Measurements from ENCODE around the gene LRRC1.

Gene LRRC1

GRCh38 chr6:53862662-53863462 is 68.1 kb downstream of the LRRC1 start:
- no peak overlapping the region for H3K4me3 ChIP-seq (ENCODE audit: low read depth, low read length)
- DNase-seq (ENCODE audit: low read depth): peak; percentile 73

GRCh38 chr6:53864781-53865180 is 70.0 kb downstream of the LRRC1 start:
- DNase-seq (ENCODE audit: low read depth): no peak
- H3K4me3 ChIP-seq (ENCODE audit: low read depth, low read length): no peak overlapping the region

- no peak overlapping the region for H3K4me3 ChIP-seq (ENCODE audit: low read depth, low read length)
- no peak for DNase-seq (ENCODE audit: low read depth)
These were observed 71.4 kb downstream of the LRRC1 start for GRCh38 chr6:53866226-53866625.

GRCh38 chr6:53868626-53869025 is 73.8 kb downstream of the LRRC1 start:
- no peak for DNase-seq (ENCODE audit: low read depth)

GRCh38 chr6:53869964-53870363 is 75.2 kb downstream of the LRRC1 start:
- DNase-seq (ENCODE audit: low read depth): no peak

More at GRCh38 chr6:53868626-53869025, 73.8 kb downstream of the LRRC1 start:
- no peak overlapping the region for H3K4me3 ChIP-seq (ENCODE audit: low read depth, low read length)

GRCh38 chr6:53873922-53874321 is 79.1 kb downstream of the LRRC1 start:
- H3K4me3 ChIP-seq (ENCODE audit: low read depth, low read length): no peak overlapping the region
- DNase-seq (ENCODE audit: low read depth): no peak

More at GRCh38 chr6:53869964-53870363, 75.2 kb downstream of the LRRC1 start:
- H3K4me3 ChIP-seq (ENCODE audit: low read depth, low read length): no peak overlapping the region

- H3K4me3 ChIP-seq (ENCODE audit: low read depth, low read length): no peak overlapping the region
These were observed 80.2 kb downstream of the LRRC1 start for GRCh38 chr6:53874964-53875363.

GRCh38 chr6:53877151-53877550 is 82.3 kb downstream of the LRRC1 start:
- DNase-seq (ENCODE audit: low read depth): no peak
- no peak overlapping the region for H3K4me3 ChIP-seq (ENCODE audit: low read depth, low read length)

More at GRCh38 chr6:53874964-53875363, 80.2 kb downstream of the LRRC1 start:
- no peak for DNase-seq (ENCODE audit: low read depth)

GRCh38 chr6:53878808-53879207 is 84.0 kb downstream of the LRRC1 start:
- no peak for DNase-seq (ENCODE audit: low read depth)

GRCh38 chr6:53879608-53880007 is 84.8 kb downstream of the LRRC1 start:
- DNase-seq (ENCODE audit: low read depth): no peak
- no peak overlapping the region for H3K4me3 ChIP-seq (ENCODE audit: low read depth, low read length)

More at GRCh38 chr6:53878808-53879207, 84.0 kb downstream of the LRRC1 start:
- no peak overlapping the region for H3K4me3 ChIP-seq (ENCODE audit: low read depth, low read length)

GRCh38 chr6:53887316-53887715 is 92.5 kb downstream of the LRRC1 start:
- H3K4me3 ChIP-seq (ENCODE audit: low read depth, low read length): no peak overlapping the region

GRCh38 chr6:53888931-53889330 is 94.1 kb downstream of the LRRC1 start:
- no peak for DNase-seq (ENCODE audit: low read depth)
- no peak overlapping the region for H3K4me3 ChIP-seq (ENCODE audit: low read depth, low read length)

More at GRCh38 chr6:53887316-53887715, 92.5 kb downstream of the LRRC1 start:
- no peak for DNase-seq (ENCODE audit: low read depth)

- H3K4me3 ChIP-seq (ENCODE audit: low read depth, low read length): no peak overlapping the region
- DNase-seq (ENCODE audit: low read depth): no peak
These were observed 94.6 kb downstream of the LRRC1 start for GRCh38 chr6:53889365-53889764.

GRCh38 chr6:53892707-53893106 is 97.9 kb downstream of the LRRC1 start:
- H3K4me3 ChIP-seq (ENCODE audit: low read depth, low read length): no peak overlapping the region
- no peak for DNase-seq (ENCODE audit: low read depth)

GRCh38 chr6:53894091-53894490 is 99.3 kb downstream of the LRRC1 start:
- no peak overlapping the region for H3K4me3 ChIP-seq (ENCODE audit: low read depth, low read length)
- DNase-seq (ENCODE audit: low read depth): no peak

- DNase-seq (ENCODE audit: low read depth): no peak
- no peak overlapping the region for H3K4me3 ChIP-seq (ENCODE audit: low read depth, low read length)
These were observed 101.4 kb downstream of the LRRC1 start for GRCh38 chr6:53896196-53896595.

- no peak overlapping the region for H3K4me3 ChIP-seq (ENCODE audit: low read depth, low read length)
- DNase-seq (ENCODE audit: low read depth): no peak
These were observed 103.4 kb downstream of the LRRC1 start for GRCh38 chr6:53898026-53898795.

- no peak overlapping the region for H3K4me3 ChIP-seq (ENCODE audit: low read depth, low read length)
- no peak for DNase-seq (ENCODE audit: low read depth)
These were observed 104.7 kb downstream of the LRRC1 start for GRCh38 chr6:53899512-53899911.

GRCh38 chr6:53903357-53903756 is 108.6 kb downstream of the LRRC1 start:
- DNase-seq (ENCODE audit: low read depth): no peak

GRCh38 chr6:53906103-53906502 is 111.3 kb downstream of the LRRC1 start:
- no peak for DNase-seq (ENCODE audit: low read depth)
- H3K4me3 ChIP-seq (ENCODE audit: low read depth, low read length): no peak overlapping the region

More at GRCh38 chr6:53903357-53903756, 108.6 kb downstream of the LRRC1 start:
- no peak overlapping the region for H3K4me3 ChIP-seq (ENCODE audit: low read depth, low read length)

All from skeletal muscle cell (primary cell).